ENCODE data around the gene PKP1.

The PKP1 gene

GRCh38 chr1:201283836-201284553 is 689 bp downstream of the PKP1 start:
- Histone ChIP-seq H3K4me3 (ENCODE audit: low read depth, low read length) (no peak overlapping the region), H3K27ac (ENCODE audit: extremely low read depth, low read depth, low read length) (no peak overlapping the region), H3K9me3 (ENCODE audit: control insufficient read depth, insufficient read depth, low read depth, low read length) (no peaks in the 10 kb centered on the region), H3K36me3 (ENCODE audit: control insufficient read depth in 2 of 2, insufficient read depth in 1 of 2, low read length in 2 of 2) (no peaks in the 10 kb centered on the region), H3K4me1 (ENCODE audit: control insufficient read depth, insufficient read depth, low read length) (no peaks in the 10 kb centered on the region)
- CTCF ChIA-PET = no interaction called here
- TF ChIP-seq ZNF792 (tag by site-specific recombination; IDR thresholded peaks at IDR 0.05) (no peak), ZNF18 (tag by site-specific recombination; IDR thresholded peaks at IDR 0.05) (no peak), KLF17 (tag by site-specific recombination; IDR thresholded peaks at IDR 0.05) (no peak), GLI4 (tag by site-specific recombination; IDR thresholded peaks at IDR 0.05) (no peak), PRDM2 (tag by site-specific recombination; IDR thresholded peaks at IDR 0.05; ENCODE audit: borderline replicate concordance) (no peak), ZNF555 (tag by site-specific recombination; conservative IDR thresholded peaks at IDR 0.05) (no peak), INSM2 (tag by site-specific recombination; IDR thresholded peaks at IDR 0.05) (no peak), KLF7 (tag by site-specific recombination; IDR thresholded peaks at IDR 0.05; ENCODE audit: borderline replicate concordance) (no peak), SCRT1 (tag by site-specific recombination; IDR thresholded peaks at IDR 0.05; ENCODE audit: borderline replicate concordance) (no peak), ZFP69B (tag by site-specific recombination; IDR thresholded peaks at IDR 0.05) (no peak), PRDM1 (tag by site-specific recombination; IDR thresholded peaks at IDR 0.05) (no peak), ZNF660 (tag by site-specific recombination; IDR thresholded peaks at IDR 0.05) (no peak), ZNF777 (tag by site-specific recombination; IDR thresholded peaks at IDR 0.05; ENCODE audit: borderline replicate concordance) (no peak), ZBTB49 (tag by site-specific recombination; IDR thresholded peaks at IDR 0.05; ENCODE audit: low read depth) (no peak)
- POLR2A ChIA-PET = no interaction called here

Data from HEK293 (cell line).